ENCODE data around the gene NRXN3. TPM values are rescaled to one million over a fixed set of nuclear protein-coding genes. Genes with fewer than 3 reads are reported as not detected.

NRXN3 gene
- total RNA-seq, 4 donors from 2014 or later, result 4.1 to 11.9 (median 5.8) TPM

- WGBS, 2 donors (ENCODE audit: low coverage in 1 of 2), result 83 to 89% methylated on average over 1 of the region's 1 CpG
- intact Hi-C loops (cut with DNase I; ENCODE audit: low total_unique reads) (no loop called here), in situ Hi-C loops (cut with MboI; ENCODE audit: low pct_ligation_motif_present in 1 of 4, low pct_unique_long_range_greater_than_20kb in 1 of 4, low sequenced_read_pairs in 3 of 4) (no loop called here)
- no peaks in the 10 kb centered on the region for H3K36me3 ChIP-seq
- H3K27ac ChIP-seq, result no peak overlapping the region
- TF ChIP-seq CTCF (IDR thresholded peaks at IDR 0.05) (no peak), EP300 (IDR thresholded peaks at IDR 0.05; ENCODE audit: low read depth) (no peak), POLR2AphosphoS5 (IDR thresholded peaks at IDR 0.05) (no peak), POLR2A (IDR thresholded peaks at IDR 0.05) (no peak)
- H3K4me1 ChIP-seq, result no peaks in the 10 kb centered on the region
- no peak overlapping the region for H3K4me3 ChIP-seq
- DNase-seq, result no peak
- no peaks in the 10 kb centered on the region for H3K27me3 ChIP-seq
- H3K9me3 ChIP-seq, result no peaks in the 10 kb centered on the region
Observed at GRCh38 chr14:78652727-78653126, 482.6 kb downstream of the NRXN3 start.

- TF ChIP-seq CTCF (IDR thresholded peaks at IDR 0.05) (no peak), POLR2AphosphoS5 (IDR thresholded peaks at IDR 0.05) (no peak), EP300 (IDR thresholded peaks at IDR 0.05; ENCODE audit: low read depth) (no peak), POLR2A (IDR thresholded peaks at IDR 0.05) (no peak)
- WGBS, 2 donors (ENCODE audit: low coverage in 1 of 2), result 61% methylated on average over 1 of the region's 1 CpG; no CpG with 5 or more reads in 1 of the 2 donors
- no peaks in the 10 kb centered on the region for H3K9me3 ChIP-seq
- no peak overlapping the region for H3K4me3 ChIP-seq
- no peaks in the 10 kb centered on the region for H3K4me1 ChIP-seq
- DNase-seq, result no peak
- in situ Hi-C loops (cut with MboI; ENCODE audit: low pct_ligation_motif_present in 1 of 4, low pct_unique_long_range_greater_than_20kb in 1 of 4, low sequenced_read_pairs in 3 of 4), result no loop called here
- no peaks in the 10 kb centered on the region for H3K36me3 ChIP-seq
- H3K27ac ChIP-seq, result no peak overlapping the region
- intact Hi-C loops (cut with DNase I; ENCODE audit: low total_unique reads), result no loop called here
- no peaks in the 10 kb centered on the region for H3K27me3 ChIP-seq
Observed at GRCh38 chr14:78653173-78653572, 483.0 kb downstream of the NRXN3 start.

GRCh38 chr14:78657451-78657850, 487.3 kb downstream of the NRXN3 start:
- Histone ChIP-seq H3K4me1 (no peaks in the 10 kb centered on the region), H3K36me3 (no peaks in the 10 kb centered on the region), H3K4me3 (no peak overlapping the region), H3K27me3 (no peaks in the 10 kb centered on the region), H3K27ac (no peak overlapping the region), H3K9me3 (no peaks in the 10 kb centered on the region)
- intact Hi-C loops (cut with DNase I; ENCODE audit: low total_unique reads), result no loop called here
- 67 to 77% methylated on average over 4 of the region's 4 CpGs for WGBS, 2 donors (ENCODE audit: low coverage in 1 of 2)
- in situ Hi-C loops (cut with MboI; ENCODE audit: low pct_ligation_motif_present in 1 of 4, low pct_unique_long_range_greater_than_20kb in 1 of 4, low sequenced_read_pairs in 3 of 4), result no loop called here
- TF ChIP-seq POLR2AphosphoS5 (IDR thresholded peaks at IDR 0.05), result no peak
- TF ChIP-seq POLR2A (IDR thresholded peaks at IDR 0.05), result no peak
- TF ChIP-seq EP300 (IDR thresholded peaks at IDR 0.05; ENCODE audit: low read depth), result no peak
- TF ChIP-seq CTCF (IDR thresholded peaks at IDR 0.05), result no peak
- no peak for DNase-seq

GRCh38 chr14:78664841-78665240, 494.7 kb downstream of the NRXN3 start:
- no peak for TF ChIP-seq CTCF (IDR thresholded peaks at IDR 0.05)
- TF ChIP-seq EP300 (IDR thresholded peaks at IDR 0.05; ENCODE audit: low read depth), result no peak
- TF ChIP-seq POLR2A (IDR thresholded peaks at IDR 0.05), result no peak
- no peak for TF ChIP-seq POLR2AphosphoS5 (IDR thresholded peaks at IDR 0.05)
- Histone ChIP-seq H3K27me3 (no peaks in the 10 kb centered on the region), H3K4me3 (no peak overlapping the region), H3K9me3 (no peaks in the 10 kb centered on the region), H3K36me3 (no peaks in the 10 kb centered on the region), H3K27ac (no peak overlapping the region), H3K4me1 (no peaks in the 10 kb centered on the region)
- DNase-seq, result no peak
- whole genome bisulfite sequencing, 2 donors (ENCODE audit: low coverage in 1 of 2), result 71 to 72% methylated on average over 1 of the region's 1 CpG
- intact Hi-C loops (cut with DNase I; ENCODE audit: low total_unique reads), result no loop called here
- in situ Hi-C loops (cut with MboI; ENCODE audit: low pct_ligation_motif_present in 1 of 4, low pct_unique_long_range_greater_than_20kb in 1 of 4, low sequenced_read_pairs in 3 of 4), result no loop called here
